HepG2 (cell line): ENCODE data around the gene CIAO3. TPM values are rescaled to one million over a fixed set of nuclear protein-coding genes. Genes with fewer than 3 reads are reported as not detected.

ENCODE experiments used
- ATAC-seq: fragments of 200-7000 bp; cut with Tn5 transposase; 3 replicates; pipeline ENCODE4 v1.9.1; 2020; ENCODE audit warnings: mild to moderate bottlenecking, moderate library complexity
- BruUV-seq: library from RNA; stranded (reverse); fragments of 400-500 nt; replicated peaks from 2 replicates; lab custom pipeline; 2021; lab: Mats Ljungman, UMichigan
- CTCF ChIA-PET: fragments of 300-600 bp; formaldehyde crosslinking; extraction: SDS; loops from one replicate; lab custom pipeline; 2021; ENCODE audit warnings: low total read pairs, inconsistent platforms, low intra/inter-chr PET ratio; lab: Yijun Ruan, JAX
- POLR2A ChIA-PET: fragments of 350-600 bp; sonication (Branson Sonifier 250); formaldehyde crosslinking; loops from one replicate; lab custom pipeline; 2020; ENCODE audit warnings: antibody characterized with exemption, inconsistent platforms; lab: Yijun Ruan, JAX
- DNase-seq: peaks from one replicate; pipeline ENCODE4 v3.0.0-alpha.2; 2015; ENCODE audit warnings: low spot score
- FAIRE-seq: peaks from 3 replicates; lab custom pipeline; 2011; peaks lifted over from hg19 to GRCh38; lab: Jason Lieb, UNC
- H2AFZ ChIP-seq: one replicate; pipeline ENCODE4 v1.6.1; 2011; ENCODE audit warnings: low read length, inconsistent platforms
- H3K27ac ChIP-seq: fragments of 300-600 bp; 3 replicates; pipeline ENCODE4 v1.8.0; 2011; ENCODE audit warnings: mixed run types, mild to moderate bottlenecking, mixed read lengths, low read length, inconsistent platforms; ENCODE audit not compliant: insufficient read depth; ENCODE audit errors: extremely low read length
- H3K27me3 ChIP-seq, 2 experiments: fragments of 200-600 bp in 1 of 2; 2 replicates in 1 of 2; 3 replicates in 1 of 2; pipeline versions ENCODE4 v1.6.0 to v1.8.0; 2011; ENCODE audit warnings: low read length in 2 of 2, mild to moderate bottlenecking in 2 of 2, moderate library complexity in 2 of 2, inconsistent platforms in 1 of 2; ENCODE audit not compliant: insufficient read depth in 2 of 2, control insufficient read depth in 1 of 2
- H3K36me3 ChIP-seq, 2 experiments: fragments of 200-600 bp in 1 of 2; replicated peaks in 1 of 2; 2 replicates in 1 of 2; 3 replicates in 1 of 2; pipeline versions ENCODE4 v1.5.1 to v1.8.0; 2011; ENCODE audit warnings: low read length in 2 of 2, inconsistent platforms in 1 of 2; ENCODE audit not compliant: insufficient read depth in 2 of 2, control insufficient read depth in 1 of 2
- H3K4me1 ChIP-seq: 2 replicates; pipeline ENCODE4 v1.5.1; 2012; ENCODE audit warnings: low read length, inconsistent platforms; ENCODE audit not compliant: insufficient read depth
- H3K4me2 ChIP-seq: 2 replicates; pipeline ENCODE4 v1.6.0; 2011; ENCODE audit warnings: low read depth, low read length, inconsistent platforms
- H3K4me3 ChIP-seq, 3 experiments: fragments of 200-600 bp in 1 of 3; sonication (generic), shearing (Covaris generic) in 1 of 3; replicated peaks in 1 of 3; 2 replicates each; pipeline ENCODE4 v1.5.1; 2011 to 2016; ENCODE audit warnings: low read length in 3 of 3, inconsistent platforms in 2 of 3, low read depth in 2 of 3, mild to moderate bottlenecking in 2 of 3, control low read depth in 1 of 3, mixed read lengths in 1 of 3; ENCODE audit not compliant: insufficient read depth in 1 of 3
- H3K79me2 ChIP-seq: one replicate; pipeline ENCODE4 v1.6.1; 2011; ENCODE audit warnings: low read length, inconsistent platforms; ENCODE audit not compliant: insufficient read depth
- H3K9ac ChIP-seq: 2 replicates; pipeline ENCODE4 v1.6.0; 2011; ENCODE audit warnings: mild to moderate bottlenecking, low read depth, low read length, inconsistent platforms; ENCODE audit not compliant: insufficient read depth
- H3K9me3 ChIP-seq: 2 replicates; pipeline ENCODE4 v1.5.1; 2012; ENCODE audit warnings: mild to moderate bottlenecking, low read length
- H4K20me1 ChIP-seq: 2 replicates; pipeline ENCODE4 v1.6.0; 2011; ENCODE audit warnings: inconsistent platforms, mild to moderate bottlenecking, low read length, moderate library complexity; ENCODE audit not compliant: insufficient read depth
- DMTF1 ChIP-seq: sonication (generic); formaldehyde crosslinking; IDR thresholded peaks from 2 replicates; pipeline ENCODE4 v1.4.0; 2020; ENCODE audit warnings: mild to moderate bottlenecking, missing genetic modification reagents
- HOXD1 ChIP-seq: sonication (generic); formaldehyde crosslinking; IDR thresholded peaks from 2 replicates; pipeline ENCODE4 v1.5.0; 2020; ENCODE audit warnings: missing genetic modification reagents
- NCOA1 ChIP-seq: sonication (generic); formaldehyde crosslinking; IDR thresholded peaks from 2 replicates; pipeline ENCODE4 v1.9.0; 2021; ENCODE audit warnings: missing genetic modification reagents
- NFE2 ChIP-seq: sonication (generic); formaldehyde crosslinking; IDR thresholded peaks from 2 replicates; pipeline ENCODE4 v1.4.0; 2020; ENCODE audit warnings: missing genetic modification reagents
- REXO4 ChIP-seq: sonication (generic); formaldehyde crosslinking; IDR thresholded peaks from 2 replicates; pipeline ENCODE4 v1.8.0; 2022; ENCODE audit warnings: missing genetic modification reagents, mild to moderate bottlenecking, borderline replicate concordance
- SUZ12 ChIP-seq: fragments of 150-350 bp; IDR thresholded peaks from 2 replicates; pipeline ENCODE4 v1.6.1; 2014; ENCODE audit warnings: low read depth, low read length
- ZNF142 ChIP-seq: sonication (generic); formaldehyde crosslinking; IDR thresholded peaks from 2 replicates; pipeline ENCODE4 v1.4.0; 2020; ENCODE audit warnings: missing genetic modification reagents
- ZNF430 ChIP-seq: sonication (generic); formaldehyde crosslinking; IDR thresholded peaks from 2 replicates; pipeline ENCODE4 v1.9.0; 2021; ENCODE audit warnings: mild to moderate bottlenecking, missing genetic modification reagents
- ZSCAN9 ChIP-seq: IDR thresholded peaks from 2 replicates; pipeline ENCODE4 v1.6.1; 2016; ENCODE audit warnings: borderline replicate concordance
- WGBS: methylation state at CpG from one replicate; pipeline ENCODE4 v1.1.6; 2017; ENCODE audit warnings: low lambda C conversion rate; 5-methylcytosine and 5-hydroxymethylcytosine counted together
- in situ Hi-C: cut with HindIII; loops from 2 replicates; pipeline ENCODE4 v1.10.0; 2017; ENCODE audit warnings: low pct_unique_long_range_greater_than_20kb; ENCODE audit not compliant: extremely low pct_ligation_motif_present
- intact Hi-C: fragments of 100-400 bp; cut with micrococcal nuclease; formaldehyde crosslinking; loops from one replicate; pipeline ENCODE4 v1.10.0; 2022; ENCODE audit not compliant: unreplicated experiment
- polyA plus RNA-seq, 8 experiments: library from polyadenylated mRNA; depleted of rRNA in 3 of 8; stranded (reverse) in 7 of 8; unstranded in 1 of 8; fragments of >200 nt; fragmentation: Illumina TruSeq in 4 of 8; extraction: Trizol in 4 of 8; gene quantifications; 2 replicates each; pipeline versions ENCODE4 v1.2.1 to v1.2.3, GENCODE V29; 2011 to 2016; ENCODE audit warnings: low read depth in 4 of 8, missing spikeins in 1 of 8, mixed read lengths in 1 of 8; ENCODE audit not compliant: insufficient read depth in 1 of 8
- total RNA-seq, 5 experiments: library from RNA; depleted of rRNA; stranded (reverse); fragments of >200 nt; fragmentation: Illumina TruSeq; extraction: Trizol; gene quantifications; 2 replicates each; pipeline ENCODE4 v1.2.3, GENCODE V29; 2016; ENCODE audit warnings: low read depth in 1 of 5

The CIAO3 gene
- total and polyA plus RNA-seq, 2 of the 13 experiments (the other 11 are each of a cell fraction or from before 2014, with no cell fraction given): 21.7 to 25.0 TPM

DNA sequence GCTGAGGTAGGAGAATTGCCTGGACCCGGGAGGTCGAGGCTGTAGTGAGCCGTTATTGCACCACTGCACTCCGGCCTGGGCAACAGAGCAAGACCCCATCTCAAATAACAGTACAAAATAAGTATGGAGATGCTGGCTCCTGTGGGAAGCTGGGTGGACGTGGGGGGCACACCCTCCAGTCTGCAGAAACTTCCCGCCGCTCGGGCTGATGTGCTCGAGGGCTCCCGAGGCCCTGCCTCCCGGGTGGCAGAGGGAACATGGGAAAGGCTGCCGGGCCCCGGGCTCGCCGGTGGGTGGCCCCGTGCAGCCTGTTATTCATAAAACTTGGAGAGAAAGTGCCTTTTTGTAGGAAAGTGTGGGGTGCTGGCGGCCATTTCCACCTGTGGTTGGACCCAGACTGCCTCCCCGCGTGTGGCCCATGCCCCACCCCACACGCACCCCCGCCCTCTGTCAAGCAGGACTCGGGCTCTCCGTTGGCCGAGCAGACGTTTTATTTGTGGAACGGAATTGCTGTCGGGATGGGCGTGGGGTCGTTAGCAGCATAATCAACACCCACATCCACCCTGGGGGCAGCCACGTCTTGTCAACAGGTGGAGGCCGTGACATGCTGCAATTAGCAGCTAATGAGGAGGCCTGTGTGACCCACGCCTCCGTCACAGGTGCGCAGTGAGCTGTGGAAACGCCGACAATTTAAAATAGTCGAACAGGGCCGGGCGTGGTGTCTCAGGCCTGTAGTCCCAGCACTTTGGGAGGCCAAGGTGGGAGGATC is 7.4 kb upstream of the CIAO3 start:
- ChIA-PET POLR2A (no interaction called here), CTCF (no interaction called here)
- DNase-seq: no peak
- FAIRE-seq: no peak
- Histone ChIP-seq H4K20me1 (no peaks in the 10 kb centered on the region), H3K79me2 (no peaks in the 10 kb centered on the region), H3K9me3 (no peaks in the 10 kb centered on the region), H3K27me3 (peaks cover 5 to 38% of the 10 kb centered on the region in 2 experiments; a peak in 4 of 5 replicates), H3K4me2 (no peak overlapping the region), H3K36me3 (no peaks in the 10 kb centered on the region), H2AFZ (no peak overlapping the region), H3K27ac (no peak overlapping the region), H3K9ac (no peak overlapping the region), H3K4me3 (no peak overlapping the region), H3K4me1 (peaks cover 11% of the 10 kb centered on the region)
- no TSS peak for BruUV-seq
- in situ Hi-C loops: no loop called here
- 60% methylated on average over 32 of the region's 39 CpGs for WGBS
- no peak for ATAC-seq
- TF ChIP-seq NFE2 (CRISPR knock-in tag): no peak
- no peak for TF ChIP-seq HOXD1 (CRISPR knock-in tag)
- TF ChIP-seq REXO4: no peak
- no peak for TF ChIP-seq NCOA1
- no peak for TF ChIP-seq DMTF1 (CRISPR knock-in tag)
- TF ChIP-seq ZSCAN9 (CRISPR knock-in tag): no peak
- TF ChIP-seq ZNF142: no peak
- TF ChIP-seq ZNF430 (CRISPR knock-in tag): no peak
- no peak for TF ChIP-seq SUZ12
- intact Hi-C loops: no loop called here
